OCI-LY1 (cell line): ENCODE results near the gene SH3RF3.

Source experiments
- H2AFZ ChIP-seq: fragments of 200-600 bp; sonication (generic), shearing (Covaris generic); 2 replicates; pipeline ENCODE4 v1.6.0; 2014; ENCODE audit warnings: antibody characterized with exemption, mild to moderate bottlenecking, low read length
- H3F3A ChIP-seq: fragments of 200-600 bp; sonication (generic), shearing (Covaris generic); 2 replicates; pipeline ENCODE4 v1.6.0; 2014; ENCODE audit warnings: mild to moderate bottlenecking, antibody characterized with exemption, low read length, moderate library complexity; ENCODE audit not compliant: insufficient read depth
- H3K27ac ChIP-seq: fragments of 200-600 bp; sonication (generic); 2 replicates; pipeline ENCODE4 v1.5.1; 2014; ENCODE audit warnings: low read length, mixed run types, mild to moderate bottlenecking, low read depth; ENCODE audit not compliant: poor library complexity, severe bottlenecking
- H3K27me3 ChIP-seq: fragments of 200-600 bp; sonication (generic); 2 replicates; pipeline ENCODE4 v1.6.0; 2014; ENCODE audit warnings: antibody characterized with exemption, mild to moderate bottlenecking, low read length, moderate library complexity; ENCODE audit not compliant: insufficient read depth
- H3K36me3 ChIP-seq: fragments of 200-600 bp; sonication (generic); 2 replicates; pipeline ENCODE4 v1.6.1; 2014; ENCODE audit warnings: mild to moderate bottlenecking, antibody characterized with exemption, low read length, moderate library complexity, mixed read lengths; ENCODE audit not compliant: insufficient read depth
- H3K4me1 ChIP-seq: fragments of 200-600 bp; sonication (generic); 2 replicates; pipeline ENCODE4 v1.5.1; 2014; ENCODE audit warnings: mild to moderate bottlenecking, low read length, moderate library complexity; ENCODE audit not compliant: insufficient read depth, severe bottlenecking
- H3K4me2 ChIP-seq: fragments of 200-600 bp; sonication (generic), shearing (Covaris generic); 2 replicates; pipeline ENCODE4 v1.6.1; 2014; ENCODE audit warnings: low read length
- H3K4me3 ChIP-seq: fragments of 200-600 bp; sonication (generic); 2 replicates; pipeline ENCODE4 v1.5.1; 2014; ENCODE audit warnings: low read length, low read depth, mild to moderate bottlenecking, mixed read lengths; ENCODE audit not compliant: poor library complexity, severe bottlenecking
- H3K79me2 ChIP-seq: fragments of 200-600 bp; shearing (Covaris generic); 2 replicates; pipeline ENCODE4 v1.6.1; 2016; ENCODE audit warnings: mixed run types, low read length, mixed read lengths; ENCODE audit not compliant: insufficient read depth
- H3K9ac ChIP-seq: fragments of 200-600 bp; sonication (generic), shearing (Covaris generic); 2 replicates; pipeline ENCODE4 v1.6.1; 2014; ENCODE audit warnings: mild to moderate bottlenecking, low read length, mixed read lengths
- H3K9me2 ChIP-seq: fragments of 200-600 bp; sonication (generic), shearing (Covaris generic); 2 replicates; pipeline ENCODE4 v1.6.1; 2014; ENCODE audit warnings: low read depth, mild to moderate bottlenecking, low read length, mixed read lengths
- H3K9me3 ChIP-seq: fragments of 200-600 bp; shearing (Covaris generic); 2 replicates; pipeline ENCODE4 v1.6.1; 2014; ENCODE audit warnings: low read length, mixed read lengths
- H4K20me1 ChIP-seq: fragments of 200-600 bp; sonication (generic), shearing (Covaris generic); 2 replicates; pipeline ENCODE4 v1.6.0; 2016; ENCODE audit warnings: mild to moderate bottlenecking, low read length; ENCODE audit not compliant: insufficient read depth
- EZH2 ChIP-seq: fragments of 200-600 bp; sonication (generic), shearing (Covaris generic); IDR thresholded peaks from 2 replicates; pipeline ENCODE4 v1.8.0; 2017; ENCODE audit warnings: borderline replicate concordance, mixed run types, mild to moderate bottlenecking, antibody characterized with exemption, low read length, moderate library complexity, mixed read lengths
- TF ChIP-seq, protein P1 (sequence below): fragments of 200-600 bp; sonication (generic), shearing (Covaris generic); IDR thresholded peaks from 2 replicates; pipeline ENCODE4 v1.5.1; 2017; ENCODE audit warnings: mild to moderate bottlenecking, antibody characterized with exemption, low read length, moderate library complexity, mixed read lengths

The SH3RF3 gene

DNA sequence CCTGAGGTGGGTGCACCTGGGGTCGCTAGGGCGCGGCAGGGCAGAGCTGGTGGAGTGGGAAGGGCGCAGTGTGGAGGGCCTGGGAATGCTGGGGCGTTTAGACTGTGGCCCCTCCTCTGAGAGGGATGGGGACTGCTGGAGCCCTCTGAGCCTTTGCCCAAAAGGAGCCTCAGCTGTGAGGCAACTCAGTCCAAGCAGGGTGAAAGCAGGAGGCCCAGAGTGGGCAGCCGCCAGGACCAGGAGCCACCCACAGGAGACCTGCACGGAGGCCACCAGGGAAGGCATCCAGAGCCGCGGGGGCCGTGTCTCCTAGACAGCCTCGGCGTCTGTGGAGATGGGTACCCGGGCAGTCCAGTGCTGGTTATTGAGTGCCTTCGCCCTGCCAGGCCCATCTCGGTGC is 369.9 kb downstream of the SH3RF3 start:
- Histone ChIP-seq H3K27me3 (no peaks in the 10 kb centered on the region), H3K4me3 (no peak overlapping the region), H3K79me2 (no peaks in the 10 kb centered on the region), H2AFZ (no peak overlapping the region), H3K9me2 (no peaks in the 10 kb centered on the region), H3K9me3 (no peaks in the 10 kb centered on the region), H3K4me2 (no peak overlapping the region), H3K4me1 (no peaks in the 10 kb centered on the region), H3K27ac (no peak overlapping the region), H3K9ac (no peak overlapping the region), H3K36me3 (no peaks in the 10 kb centered on the region), H3F3A (no peaks in the 10 kb centered on the region), H4K20me1 (no peaks in the 10 kb centered on the region)
- TF ChIP-seq, protein P1, sequence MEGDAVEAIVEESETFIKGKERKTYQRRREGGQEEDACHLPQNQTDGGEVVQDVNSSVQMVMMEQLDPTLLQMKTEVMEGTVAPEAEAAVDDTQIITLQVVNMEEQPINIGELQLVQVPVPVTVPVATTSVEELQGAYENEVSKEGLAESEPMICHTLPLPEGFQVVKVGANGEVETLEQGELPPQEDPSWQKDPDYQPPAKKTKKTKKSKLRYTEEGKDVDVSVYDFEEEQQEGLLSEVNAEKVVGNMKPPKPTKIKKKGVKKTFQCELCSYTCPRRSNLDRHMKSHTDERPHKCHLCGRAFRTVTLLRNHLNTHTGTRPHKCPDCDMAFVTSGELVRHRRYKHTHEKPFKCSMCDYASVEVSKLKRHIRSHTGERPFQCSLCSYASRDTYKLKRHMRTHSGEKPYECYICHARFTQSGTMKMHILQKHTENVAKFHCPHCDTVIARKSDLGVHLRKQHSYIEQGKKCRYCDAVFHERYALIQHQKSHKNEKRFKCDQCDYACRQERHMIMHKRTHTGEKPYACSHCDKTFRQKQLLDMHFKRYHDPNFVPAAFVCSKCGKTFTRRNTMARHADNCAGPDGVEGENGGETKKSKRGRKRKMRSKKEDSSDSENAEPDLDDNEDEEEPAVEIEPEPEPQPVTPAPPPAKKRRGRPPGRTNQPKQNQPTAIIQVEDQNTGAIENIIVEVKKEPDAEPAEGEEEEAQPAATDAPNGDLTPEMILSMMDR: no peak
- TF ChIP-seq EZH2: no peak

DNA sequence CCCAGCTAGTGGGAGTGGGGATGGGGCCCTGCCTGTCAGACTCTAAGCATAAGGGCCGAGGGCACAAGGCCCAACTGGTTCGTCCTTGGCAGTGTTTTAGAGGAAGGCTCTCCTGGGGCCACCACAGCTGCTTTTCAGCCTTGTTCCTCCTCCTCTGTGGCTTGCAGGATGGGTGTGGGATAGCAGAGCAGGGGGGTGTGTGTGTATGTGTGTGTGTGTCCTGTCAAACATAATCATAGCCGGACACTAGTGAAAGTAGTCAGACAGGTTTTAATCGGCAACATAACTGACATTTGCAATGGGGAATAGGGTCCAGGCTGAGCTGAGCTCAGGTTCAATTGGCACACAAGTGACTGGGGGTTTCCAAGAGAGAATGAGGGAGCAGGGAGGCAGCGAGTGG is 370.6 kb downstream of the SH3RF3 start:
- Histone ChIP-seq H3K27ac (no peak overlapping the region), H3K79me2 (no peaks in the 10 kb centered on the region)

DNA sequence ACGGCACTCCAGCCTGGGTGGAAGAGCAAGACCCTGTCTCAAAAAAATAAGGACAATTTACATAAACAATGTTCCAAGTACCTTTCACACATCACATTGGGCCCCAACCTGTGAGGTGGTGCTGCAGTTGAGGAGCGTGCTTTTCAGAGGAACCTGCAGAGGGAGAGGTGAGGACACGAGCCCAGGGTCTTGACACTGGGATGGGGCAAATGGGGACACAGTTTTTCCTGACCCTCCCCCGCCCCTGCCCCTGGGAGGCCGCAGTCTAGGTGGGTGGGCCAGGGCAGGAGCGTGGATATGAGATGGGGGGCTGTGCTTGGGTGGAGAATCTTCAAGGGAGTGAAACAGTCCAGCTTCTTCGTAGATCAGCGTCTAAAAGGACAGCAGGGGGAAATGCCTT is 371.9 kb downstream of the SH3RF3 start:
- Histone ChIP-seq H3K9me2 (no peaks in the 10 kb centered on the region), H3K27me3 (no peaks in the 10 kb centered on the region), H3K79me2 (no peaks in the 10 kb centered on the region), H4K20me1 (no peaks in the 10 kb centered on the region), H3F3A (no peaks in the 10 kb centered on the region), H3K27ac (no peak overlapping the region), H3K4me2 (no peak overlapping the region), H3K9me3 (no peaks in the 10 kb centered on the region), H3K4me3 (no peak overlapping the region), H3K9ac (no peak overlapping the region), H3K4me1 (no peaks in the 10 kb centered on the region), H3K36me3 (no peaks in the 10 kb centered on the region), H2AFZ (no peak overlapping the region)
- TF ChIP-seq EZH2: no peak
- TF ChIP-seq, protein P1: no peak

More for the DNA sequence above, 370.6 kb downstream of the SH3RF3 start:
- H3K36me3 ChIP-seq: no peaks in the 10 kb centered on the region
- H3K9me3 ChIP-seq: no peaks in the 10 kb centered on the region
- H2AFZ ChIP-seq: no peak overlapping the region
- H4K20me1 ChIP-seq: no peaks in the 10 kb centered on the region
- no peaks in the 10 kb centered on the region for H3F3A ChIP-seq
- no peaks in the 10 kb centered on the region for H3K27me3 ChIP-seq
- H3K4me1 ChIP-seq: no peaks in the 10 kb centered on the region
- H3K9me2 ChIP-seq: no peaks in the 10 kb centered on the region
- no peak overlapping the region for H3K4me3 ChIP-seq
- TF ChIP-seq, protein P1: no peak
- TF ChIP-seq EZH2: no peak
- no peak overlapping the region for H3K4me2 ChIP-seq
- no peak overlapping the region for H3K9ac ChIP-seq
